Stimulated activated CD8-positive, alpha-beta memory T cell treated with anti-CD3 and anti-CD28 coated beads, Interleukin-12 subunit alpha, Interleukin-12 subunit beta, amount 100 ng/mL, for 24 hours (primary cell): ENCODE data around the gene HSPB9.
A peak's percentile ranks its signal among the peaks of the same experiment; 100 is the strongest.

Experiments
- DNase-seq: peaks from one replicate; pipeline ENCODE4 v3.0.0-alpha.2; 2020; ENCODE audit errors: extremely low read depth

HSPB9 gene

DNA sequence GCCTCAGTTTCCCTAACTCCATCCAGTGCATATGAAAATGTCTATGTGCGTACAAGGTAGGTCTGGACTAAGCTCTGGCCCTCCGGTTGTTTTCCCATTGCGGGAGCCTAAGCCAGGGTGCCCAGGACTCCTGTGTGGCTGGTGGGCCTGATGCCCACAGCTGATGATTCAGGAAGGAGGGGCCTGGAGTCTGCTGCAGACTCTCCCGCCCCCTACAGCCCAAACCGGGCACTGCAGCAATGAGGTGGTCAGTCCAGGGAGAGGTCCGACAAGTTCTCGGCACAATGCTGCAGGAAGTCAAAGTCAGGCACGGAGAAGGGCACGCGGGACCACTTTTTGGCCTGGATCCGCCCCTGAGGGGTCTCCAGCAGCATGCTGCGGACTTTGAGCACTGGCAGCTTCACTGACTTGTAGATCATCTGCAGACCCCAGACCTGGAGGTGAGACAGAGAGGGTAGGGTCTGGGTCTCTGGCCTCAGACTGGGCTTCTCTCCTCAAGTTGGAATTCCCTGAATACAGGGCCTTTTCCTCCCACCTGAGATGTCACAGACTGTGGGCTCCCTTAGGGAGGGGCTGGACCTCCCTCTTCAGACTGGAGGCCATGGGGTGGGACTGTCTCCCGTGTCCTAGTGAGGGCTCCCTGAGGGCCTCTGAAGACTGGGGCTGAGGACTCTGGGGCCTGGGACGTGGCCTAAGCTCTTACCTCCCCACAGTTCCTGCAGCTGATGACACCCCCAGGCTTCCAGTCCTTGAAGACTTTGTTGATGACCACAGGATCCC lies 20.9 kb upstream of the HSPB9 start:
- no peak for DNase-seq

DNA sequence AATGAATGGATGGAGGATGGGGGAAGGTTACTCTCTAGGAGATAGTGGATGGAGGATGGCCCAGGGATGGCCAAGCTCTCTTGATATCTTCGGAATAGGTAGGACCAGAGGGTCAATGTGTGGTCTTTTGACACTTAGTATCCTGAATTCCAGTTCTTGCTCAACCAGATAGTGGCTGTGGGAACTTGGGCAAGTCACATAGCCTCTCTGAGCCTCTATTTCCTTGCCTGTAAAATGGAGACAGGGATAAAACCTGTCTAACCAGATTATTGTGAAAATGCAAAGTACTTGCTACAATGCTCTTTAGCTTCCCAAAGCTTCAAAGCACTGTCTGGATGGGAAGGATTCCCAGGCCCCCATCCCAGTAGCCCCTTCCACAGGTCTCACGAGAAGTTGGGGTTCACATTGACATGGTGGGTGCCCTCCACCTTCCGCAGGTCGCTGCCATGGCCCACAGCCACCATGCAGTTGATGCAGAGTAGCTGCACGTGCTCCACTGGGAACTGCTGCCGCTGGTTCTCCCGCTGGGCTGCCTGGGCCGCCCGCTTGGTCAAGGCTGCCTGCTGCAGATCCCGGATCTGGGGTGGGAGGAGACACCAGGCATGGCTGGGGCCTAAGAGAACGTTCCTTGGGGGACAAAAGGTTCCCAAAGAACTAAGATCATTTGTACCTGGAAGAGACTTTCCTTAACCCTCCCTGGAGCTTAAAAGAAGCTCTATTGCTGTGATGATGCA lies 19.2 kb upstream of the HSPB9 start:
- DNase-seq: no peak

DNA sequence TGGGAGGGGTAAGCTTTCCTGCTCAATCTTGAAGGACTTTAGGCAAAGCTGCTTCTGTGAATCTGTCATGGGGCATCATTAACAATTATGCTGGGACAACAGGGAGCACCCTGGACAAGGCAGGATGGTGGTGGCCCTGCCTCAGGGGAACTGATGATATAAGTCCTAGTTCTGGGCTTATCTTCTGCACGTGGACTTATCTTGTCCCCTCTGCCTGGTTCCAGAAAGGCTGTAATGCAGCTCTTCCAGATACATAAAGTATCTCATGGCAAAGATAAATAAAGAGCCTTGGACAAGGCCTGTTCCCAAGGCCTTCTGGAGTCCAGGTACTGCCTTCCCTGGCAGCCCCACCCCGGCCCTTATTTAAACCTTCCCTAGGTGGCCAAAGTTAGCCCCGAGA lies 18.3 kb upstream of the HSPB9 start:
- DNase-seq: no peak

DNA sequence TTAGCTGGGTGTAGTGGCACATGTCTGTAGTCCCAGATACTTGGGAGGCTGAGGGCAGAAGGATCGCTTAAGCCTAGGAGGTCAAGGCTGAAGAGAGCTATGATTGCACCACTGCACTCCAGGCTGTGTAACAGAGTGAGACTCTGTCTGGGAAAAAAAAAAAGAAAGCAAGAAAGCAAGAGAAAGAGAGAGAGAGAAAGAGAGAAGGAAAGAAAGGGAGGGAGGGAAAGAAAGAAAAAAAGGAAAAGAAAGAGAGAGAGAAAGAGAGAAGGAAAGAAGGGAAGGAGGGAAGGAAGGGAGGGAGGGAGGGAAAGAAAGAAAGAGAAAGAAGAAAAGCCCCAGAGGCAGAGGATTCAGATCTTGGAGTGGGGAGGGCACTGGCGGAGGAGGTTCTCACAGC lies 16.6 kb upstream of the HSPB9 start:
- DNase-seq: no peak

DNA sequence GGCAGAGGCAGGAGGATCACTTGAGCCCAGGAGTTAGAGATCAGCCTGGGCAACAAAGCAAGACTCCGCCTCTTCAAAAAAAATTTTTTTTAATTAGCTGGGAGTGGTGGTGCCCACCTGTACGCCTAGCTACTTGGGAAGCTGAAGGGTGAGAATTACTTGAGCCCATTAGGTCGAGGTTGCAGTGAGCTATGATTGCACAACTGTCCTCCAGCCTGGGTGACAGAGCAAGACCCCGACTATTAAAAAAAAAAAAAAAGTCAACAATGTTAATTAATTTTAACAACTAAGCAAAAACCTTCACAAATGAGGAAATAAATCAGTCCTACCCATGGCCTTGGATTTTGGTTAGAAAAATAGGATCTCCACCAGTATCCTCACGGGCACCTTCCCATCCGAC lies 15.5 kb upstream of the HSPB9 start:
- no peak for DNase-seq

DNA sequence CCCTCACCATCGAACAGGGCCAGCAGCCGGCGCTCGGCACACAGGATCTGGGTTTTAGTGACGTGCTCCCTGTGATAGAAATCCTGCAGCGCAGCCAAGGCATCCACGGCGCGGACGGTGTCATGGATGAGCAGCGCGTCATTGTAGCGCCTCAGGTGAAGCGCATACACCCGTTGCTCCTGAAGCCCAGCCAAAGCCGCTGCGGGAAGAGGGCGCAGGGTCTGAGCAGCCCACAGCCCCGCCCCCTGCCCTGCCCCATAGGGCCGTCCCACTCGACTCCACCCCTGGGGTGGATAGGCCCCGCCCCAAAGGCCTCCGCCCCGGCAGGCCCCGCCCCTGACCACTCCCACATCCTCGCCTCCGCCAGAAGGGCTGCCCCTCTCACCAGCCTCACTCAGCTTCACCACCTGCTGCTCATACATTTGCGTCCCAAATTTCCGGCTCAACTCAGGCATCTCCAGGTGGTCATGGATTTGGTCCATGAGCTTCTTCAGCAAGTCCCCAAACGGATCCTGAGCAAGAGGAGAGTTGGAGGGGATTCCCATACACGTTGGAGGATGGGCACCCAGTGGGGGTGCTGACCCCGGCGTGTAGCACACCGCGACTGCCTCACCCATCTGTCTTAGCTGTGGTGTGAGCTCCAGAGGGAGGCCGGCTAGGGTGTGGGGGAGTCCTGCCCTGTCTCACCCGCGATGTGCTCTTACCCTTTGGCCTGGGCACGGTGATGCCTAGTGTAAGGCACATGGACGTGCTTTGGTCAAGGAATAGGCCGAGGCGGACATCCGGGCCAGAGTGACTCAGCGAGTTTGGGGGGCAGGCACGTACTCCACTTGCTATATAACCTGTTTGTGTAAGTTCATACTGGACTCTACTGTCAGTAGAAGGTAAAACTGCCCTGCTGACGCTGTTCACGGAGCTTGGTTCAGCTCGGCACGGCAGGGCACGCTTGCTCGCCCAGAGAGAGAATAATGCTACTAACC lies 14.7 kb upstream of the HSPB9 start:
- peak; percentile 74 for DNase-seq

DNA sequence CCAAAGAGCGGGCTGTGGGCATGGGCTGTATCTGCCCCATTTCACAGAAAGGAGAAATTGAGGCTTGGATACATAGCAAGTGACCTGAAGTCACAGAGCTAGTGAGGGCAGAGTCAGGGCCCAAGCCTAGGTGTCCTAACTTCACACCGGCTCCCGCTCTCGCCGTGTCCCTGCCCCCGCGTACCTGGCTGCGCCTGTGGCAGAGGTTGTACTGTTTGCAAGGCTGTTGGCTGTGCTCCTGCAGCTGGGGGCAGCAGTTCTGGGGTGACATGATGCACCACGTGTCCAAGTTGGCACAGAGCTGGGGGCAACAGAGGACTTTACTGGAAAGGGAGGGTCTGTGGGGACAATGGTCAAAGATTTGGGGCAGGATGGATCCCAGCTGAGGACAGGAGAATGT lies 13.5 kb upstream of the HSPB9 start:
- DNase-seq: no peak

DNA sequence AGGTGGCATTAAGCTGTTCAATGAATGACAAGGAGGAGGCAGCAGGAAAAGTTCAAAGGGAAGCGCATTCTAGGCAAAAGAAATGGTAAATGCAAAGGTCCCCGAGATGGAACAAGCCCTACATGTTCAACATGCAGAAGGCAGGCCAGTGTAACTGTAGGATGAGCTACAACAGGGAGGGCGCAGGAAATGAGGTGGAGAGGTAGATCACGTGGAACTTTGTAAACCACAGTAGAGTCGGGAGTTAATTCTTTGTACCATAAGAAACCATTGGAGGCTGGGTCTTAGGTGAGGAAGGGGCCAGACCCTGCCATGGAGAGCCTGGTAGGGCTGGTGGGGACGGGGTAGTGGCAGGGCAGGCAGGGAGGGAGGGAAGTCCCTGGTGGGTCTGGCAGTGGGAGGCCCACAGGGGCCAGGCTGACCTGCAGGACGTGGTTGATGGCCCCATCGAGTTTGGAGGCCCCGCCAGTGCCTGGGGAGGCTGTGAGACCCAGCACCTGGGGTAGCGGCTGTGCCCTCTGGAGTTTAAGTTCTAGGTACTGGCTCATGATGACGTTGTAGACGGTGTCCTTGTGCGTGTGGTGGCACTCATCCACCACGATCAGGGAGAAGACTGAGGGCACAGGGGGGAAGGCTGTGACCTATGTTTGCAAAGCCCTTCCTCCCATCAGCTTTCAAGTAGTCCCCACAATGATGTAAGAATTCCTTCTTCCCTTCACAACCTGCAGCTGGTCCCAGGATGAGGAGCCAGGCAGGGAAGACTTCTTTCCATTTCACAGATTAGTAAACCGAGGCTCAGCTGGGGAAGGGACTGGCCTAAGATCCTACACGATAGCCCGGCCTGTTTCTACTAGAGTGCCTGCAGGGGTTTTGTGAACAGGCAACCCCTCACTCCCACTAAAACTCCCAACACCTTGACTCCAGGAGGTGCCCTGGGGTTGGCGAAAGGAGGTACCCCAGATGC lies 12.0 kb upstream of the HSPB9 start:
- DNase-seq: no peak

DNA sequence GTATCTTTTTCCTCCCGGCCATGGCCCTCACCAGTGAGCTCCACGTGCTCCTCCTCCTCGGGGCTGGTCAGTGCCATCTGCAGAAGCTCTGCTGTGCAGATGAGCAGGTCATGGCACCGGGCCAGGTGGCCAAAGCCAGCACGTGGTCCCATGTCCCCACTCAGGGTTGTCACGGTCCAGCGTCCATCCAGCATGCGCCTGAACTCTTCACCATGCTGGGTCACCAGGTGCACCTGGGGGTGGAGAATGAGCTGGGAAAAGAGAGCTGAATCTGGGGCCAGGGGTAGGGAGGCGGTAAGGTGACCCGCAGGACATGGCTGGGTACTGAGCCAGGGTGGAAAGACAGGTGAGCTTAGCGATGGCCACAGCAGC lies 11.4 kb upstream of the HSPB9 start:
- DNase-seq: no peak

DNA sequence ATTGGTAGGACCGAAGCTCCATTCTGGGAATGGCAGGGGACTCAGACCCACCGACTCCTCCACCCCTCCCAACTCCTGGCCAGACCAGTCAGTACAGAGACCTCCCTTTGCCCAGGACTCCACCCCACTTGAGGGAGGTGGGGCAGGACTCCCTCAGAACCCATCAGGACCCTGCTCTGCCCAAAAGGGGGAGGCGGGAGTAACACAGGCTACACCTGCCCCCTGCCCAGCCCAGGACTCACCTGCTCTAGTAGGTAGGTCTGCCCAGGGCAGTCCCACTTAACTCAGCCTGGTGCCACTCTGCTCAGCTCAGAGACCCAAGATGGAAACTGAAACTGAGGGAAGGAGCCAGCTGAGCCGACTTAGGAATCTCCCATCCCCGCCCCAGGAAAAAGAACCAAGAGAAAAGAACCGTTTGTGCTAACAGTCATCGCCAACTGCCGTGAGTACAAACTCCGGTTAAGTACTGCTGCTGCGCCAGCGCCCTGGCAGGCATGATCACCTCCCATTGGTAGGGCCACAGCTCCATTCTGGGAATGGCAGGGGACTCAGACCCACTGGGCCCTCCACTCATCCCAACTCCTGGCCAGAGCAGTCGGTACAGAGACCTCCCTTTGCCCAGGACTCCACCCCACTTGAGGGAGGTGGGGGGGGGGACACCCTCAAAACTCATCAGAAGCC lies 10.6 kb upstream of the HSPB9 start:
- DNase-seq: no peak

DNA sequence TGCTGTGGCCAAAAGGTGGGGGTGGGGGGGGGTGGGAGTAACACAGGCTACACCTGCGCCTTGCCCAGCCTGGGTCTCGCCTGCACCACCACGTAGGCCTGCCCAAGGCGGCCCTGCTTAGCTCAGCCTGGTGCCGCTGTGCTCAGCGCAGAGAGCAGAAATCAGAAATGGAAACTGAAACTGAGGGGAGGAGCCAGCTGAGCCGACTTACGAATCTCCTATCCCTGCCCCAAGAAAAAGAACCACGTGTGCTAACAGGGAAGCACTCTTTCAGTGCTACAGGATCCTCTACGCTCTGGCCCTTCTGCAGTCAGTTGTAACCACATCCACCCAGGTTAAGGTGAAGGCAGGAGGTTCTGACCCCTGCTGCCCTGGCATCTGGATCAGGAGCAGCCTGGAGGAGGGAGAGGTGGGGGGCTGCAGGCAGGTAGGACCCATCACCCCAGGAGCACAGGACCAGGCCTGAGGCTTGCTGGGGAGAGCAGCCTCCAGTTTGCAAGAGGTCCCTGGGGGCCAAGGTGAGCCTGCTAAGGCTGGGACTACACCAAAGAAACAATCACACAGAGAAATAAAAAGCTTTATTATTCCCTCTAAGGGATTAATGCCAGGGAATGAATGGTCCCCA lies 9.9 kb upstream of the HSPB9 start, which contains the start of gene DHX58:
TSS of gene DHX58 (minus strand) at position 163 of the 625 bp plus-strand sequence. CDS start 822 bp downstream, outside the sequence.
- peak; percentile 42 for DNase-seq

DNA sequence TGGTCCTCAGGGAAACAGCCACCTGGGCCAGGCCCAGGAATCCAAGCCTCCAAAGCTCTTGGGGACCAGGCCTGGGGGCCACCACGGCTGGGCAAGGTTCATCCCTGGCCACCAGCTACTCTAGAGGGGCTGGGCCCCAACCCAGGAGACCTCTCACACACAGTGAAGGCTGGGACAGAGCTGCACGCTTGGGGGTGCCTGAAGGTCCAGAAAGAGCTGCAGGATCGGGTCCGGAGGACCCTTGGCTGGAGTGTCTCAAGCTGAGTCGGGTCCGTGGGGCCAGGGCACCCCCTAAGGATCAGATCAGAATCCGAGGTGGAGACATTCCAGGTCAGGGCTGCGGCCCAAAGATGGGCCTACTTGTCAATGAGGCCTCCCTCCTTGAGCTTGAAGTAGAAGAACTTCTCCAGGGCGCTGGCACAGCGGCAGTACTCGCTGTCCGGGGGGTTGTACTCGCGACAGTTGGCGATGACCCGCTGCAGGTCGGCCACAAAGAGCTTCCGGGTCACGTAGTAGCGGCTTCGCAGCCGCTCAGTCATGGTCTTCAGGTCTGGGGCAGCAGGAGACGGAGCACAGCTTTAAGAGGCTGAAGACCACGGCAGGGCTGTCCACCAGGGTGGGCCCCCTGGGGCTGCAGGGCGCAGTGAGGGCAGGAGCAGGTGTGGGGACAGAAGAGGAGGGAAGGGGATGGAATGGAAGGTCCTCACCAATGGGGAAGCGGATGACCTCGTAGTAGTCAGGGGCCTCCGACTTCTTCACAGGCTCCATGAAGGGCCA lies 9.1 kb upstream of the HSPB9 start:
- no peak for DNase-seq

DNA sequence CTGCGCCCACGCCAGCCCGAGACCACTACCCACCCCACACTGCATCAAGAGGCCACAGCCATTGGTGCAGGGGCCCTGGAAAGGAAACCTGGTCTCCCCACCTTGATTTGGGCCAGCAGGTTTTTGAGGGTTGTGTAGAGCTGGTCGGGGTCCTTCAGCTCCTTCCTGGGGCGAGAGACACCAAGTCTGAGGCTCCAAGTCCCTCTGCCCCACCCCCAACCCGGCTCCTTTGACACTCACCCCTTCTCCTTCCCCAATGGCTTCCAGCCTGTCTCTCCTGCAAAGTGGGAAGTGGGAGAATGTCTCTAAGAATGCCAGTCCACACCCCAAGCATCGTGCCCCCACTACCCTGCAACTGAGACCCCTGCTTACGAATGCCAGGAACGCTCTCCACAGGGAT lies 8.5 kb upstream of the HSPB9 start:
- DNase-seq: no peak

DNA sequence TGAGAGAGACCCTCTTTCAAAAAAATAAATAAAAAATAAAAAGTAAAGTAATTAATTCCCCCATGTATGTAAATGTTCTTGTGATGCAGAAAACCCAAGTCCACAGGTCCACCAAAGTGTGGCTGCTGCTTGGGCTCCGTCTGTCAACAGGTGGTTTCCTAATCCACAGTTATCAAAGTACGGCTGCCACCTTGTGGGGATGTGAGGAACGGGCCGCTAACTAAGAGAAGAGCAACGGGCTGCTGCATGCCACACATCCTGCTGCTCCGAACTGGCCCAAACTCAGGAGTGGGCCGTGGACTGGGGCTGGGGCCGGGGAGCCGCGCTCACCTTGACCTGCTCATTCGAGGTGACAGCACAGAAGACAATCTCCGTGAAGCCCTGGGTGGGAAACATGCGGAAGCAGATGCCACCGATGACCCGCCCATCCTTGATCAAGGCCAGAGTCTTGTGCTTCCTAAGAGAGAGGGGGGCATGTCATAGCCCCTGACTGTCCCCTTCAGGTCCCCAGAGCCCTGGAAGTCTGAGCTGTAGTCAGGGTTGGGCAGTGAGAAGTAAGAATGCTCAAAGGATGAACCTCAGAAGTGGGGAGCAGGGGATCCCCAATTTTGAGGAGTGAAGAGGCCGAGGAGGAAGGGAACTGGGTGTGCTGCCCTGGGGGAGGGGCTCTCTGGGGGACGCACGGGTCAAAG lies 5.8 kb upstream of the HSPB9 start:
- DNase-seq: peak; percentile 53

DNA sequence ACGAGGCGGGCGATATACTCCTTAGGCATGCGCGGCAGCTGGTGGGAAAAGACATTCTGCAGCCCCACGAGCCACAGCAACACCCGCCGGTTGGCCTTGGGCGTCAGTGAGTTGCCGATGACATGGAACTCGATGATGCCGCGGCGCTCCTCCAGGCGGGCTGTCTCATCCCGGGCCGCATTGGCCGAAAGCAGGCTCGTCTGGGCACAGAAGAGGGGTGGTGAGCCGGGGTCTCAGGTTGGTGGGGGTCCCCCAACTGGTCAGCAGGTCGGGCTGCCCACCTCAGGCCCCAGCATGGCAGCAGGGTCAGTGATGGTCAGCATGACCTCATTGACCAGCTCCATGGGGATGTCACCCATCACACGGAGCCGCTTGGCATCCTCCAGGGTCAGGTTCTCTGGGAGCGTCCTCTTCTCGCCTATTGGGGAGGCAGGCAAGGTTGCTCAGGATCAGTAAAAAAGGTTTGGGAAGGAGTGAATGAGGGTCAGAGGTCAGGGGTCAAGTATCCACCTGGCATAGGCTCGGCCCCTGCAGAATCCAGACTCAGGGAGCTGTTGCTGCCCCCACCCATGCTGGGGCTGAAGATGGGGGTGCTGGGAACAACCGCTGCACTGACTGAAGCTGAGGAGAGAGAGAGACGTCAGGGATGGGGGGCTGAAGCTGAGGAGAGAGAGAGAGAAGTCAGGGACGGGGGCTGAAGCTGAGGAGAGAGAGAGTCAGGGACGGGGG lies 5.0 kb upstream of the HSPB9 start:
- no peak for DNase-seq

DNA sequence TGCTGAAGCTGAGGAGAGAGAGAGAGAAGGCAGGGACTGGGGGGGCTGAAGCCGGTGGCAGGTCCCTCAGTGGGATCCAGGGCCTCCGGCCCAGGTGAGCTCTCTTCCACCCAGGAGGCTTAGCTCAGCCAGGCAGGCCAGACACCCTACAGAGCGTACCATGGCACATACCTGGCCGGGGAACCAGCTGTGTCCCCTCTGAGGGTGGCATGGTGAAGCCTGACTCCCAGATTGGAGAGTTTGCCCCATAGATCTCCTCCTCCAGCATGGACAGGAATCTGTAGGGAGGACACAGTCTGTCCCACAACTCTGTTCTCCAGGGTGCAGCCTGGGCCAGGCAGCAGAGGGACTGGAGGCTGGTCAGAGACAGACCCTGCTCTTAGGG lies 4.5 kb upstream of the HSPB9 start:
- no peak for DNase-seq

DNA sequence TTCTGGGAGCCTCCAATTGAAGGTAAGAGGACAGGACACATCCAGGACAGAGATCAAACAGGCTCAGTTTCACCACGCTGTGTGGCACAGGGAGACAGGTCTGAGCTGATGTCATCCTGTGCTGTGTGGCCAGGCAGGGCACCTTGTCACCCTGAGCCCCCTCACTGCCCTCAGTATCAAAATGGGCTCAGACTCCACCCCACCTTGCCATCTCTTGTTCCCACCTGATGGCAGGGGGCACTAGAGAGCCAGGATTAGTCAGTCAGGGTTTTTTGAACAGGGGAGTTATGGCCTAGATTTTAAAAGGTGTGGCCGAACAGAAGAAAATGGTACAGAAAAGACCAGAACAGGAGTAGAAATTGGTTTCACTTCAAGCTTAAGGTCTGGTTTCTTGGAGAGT lies 4.1 kb upstream of the HSPB9 start:
- DNase-seq: no peak

DNA sequence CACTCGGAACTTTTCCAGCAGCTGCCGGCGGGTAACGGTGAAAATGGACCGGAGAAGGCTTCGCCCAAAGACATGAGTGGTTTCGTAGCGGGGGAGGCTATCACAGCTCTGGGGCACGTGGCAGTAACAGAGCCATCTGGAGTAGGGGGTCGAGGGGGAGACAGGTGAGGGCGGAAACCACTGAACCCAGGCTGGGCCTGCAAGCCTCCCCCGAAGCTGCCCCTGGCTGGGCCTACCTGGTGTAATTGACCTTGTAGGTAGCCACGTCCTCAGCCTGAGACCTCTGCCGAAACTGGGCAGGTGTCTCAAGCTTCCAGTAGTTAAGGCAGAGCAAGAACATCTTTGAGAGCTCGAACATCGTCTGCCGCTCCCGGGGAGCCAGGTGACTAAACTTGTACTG lies 3.3 kb upstream of the HSPB9 start:
- no peak for DNase-seq
